A549 (cell line): Measurements from ENCODE around the gene BCCIP.

Experiments used
- CEBPB ChIP-seq, 2 experiments: fragments of >200 bp in 1 of 2; sonication (Bioruptor Twin) in 1 of 2; formaldehyde crosslinking in 1 of 2; IDR thresholded peaks; 2 replicates each; pipeline ENCODE4 v1.6.1; 2012 to 2016
- E2F6 ChIP-seq: IDR thresholded peaks from 2 replicates; pipeline ENCODE4 v1.6.1; 2012; ENCODE audit warnings: low read depth, borderline replicate concordance
- EP300 ChIP-seq, 2 experiments: fragments of >200 bp; sonication (Bioruptor Twin); formaldehyde crosslinking; IDR thresholded peaks; 2 replicates in 1 of 2; 3 replicates in 1 of 2; pipeline ENCODE4 v1.6.1; 2016 to 2017
- MAFK ChIP-seq: fragments of 450-650 bp; IDR thresholded peaks from 2 replicates; pipeline ENCODE4 v1.6.1; 2014; ENCODE audit not compliant: partially characterized antibody
- MYC ChIP-seq: IDR thresholded peaks from 2 replicates; pipeline ENCODE4 v1.6.1; 2012; ENCODE audit warnings: mild to moderate bottlenecking, inconsistent platforms, low read length, improper control_type of control experiment, borderline replicate concordance
- NPAS2 ChIP-seq: fragments of 250-450 bp; sonication (Bioruptor Pico); IDR thresholded peaks from 2 replicates; pipeline ENCODE4 v1.8.0; 2022; ENCODE audit warnings: mild to moderate bottlenecking, moderate library complexity, borderline replicate concordance
- NR3C1 ChIP-seq: fragments of >200 bp; sonication (Bioruptor Twin); formaldehyde crosslinking; IDR thresholded peaks from 3 replicates; pipeline ENCODE4 v1.6.1; 2017
- PHF8 ChIP-seq: fragments of 200-600 bp; sonication (generic); IDR thresholded peaks from 2 replicates; pipeline ENCODE4 v1.6.1; 2016; ENCODE audit warnings: low read depth, mild to moderate bottlenecking, antibody characterized with exemption, moderate library complexity, borderline replicate concordance
- POLR2A ChIP-seq: IDR thresholded peaks from 2 replicates; pipeline ENCODE4 v1.6.1; 2012; ENCODE audit warnings: mild to moderate bottlenecking, low read length
- RAD21 ChIP-seq, 2 experiments: fragments of >200 bp in 1 of 2; sonication (Bioruptor Twin) in 1 of 2; formaldehyde crosslinking in 1 of 2; IDR thresholded peaks in 1 of 2; conservative IDR thresholded peaks in 1 of 2; 2 replicates in 1 of 2; 3 replicates in 1 of 2; pipeline ENCODE4 v1.6.1; 2012 to 2018; ENCODE audit warnings: inconsistent platforms in 1 of 2
- REST ChIP-seq: fragments of 200-600 bp; sonication (generic); IDR thresholded peaks from 2 replicates; pipeline ENCODE4 v1.6.1; 2016; ENCODE audit warnings: antibody characterized with exemption, mild to moderate bottlenecking, moderate library complexity
- RFX5 ChIP-seq: fragments of 450-650 bp; IDR thresholded peaks from 2 replicates; pipeline ENCODE4 v1.7.1; 2014; ENCODE audit warnings: antibody characterized with exemption, mild to moderate bottlenecking, moderate library complexity
- ZC3H11A ChIP-seq: fragments of 450-650 bp; IDR thresholded peaks from 2 replicates; pipeline ENCODE4 v1.6.1; 2014; ENCODE audit warnings: antibody characterized with exemption, mild to moderate bottlenecking
- TF ChIP-seq, protein P1 (sequence below): fragments of >200 bp; sonication (Bioruptor Twin); formaldehyde crosslinking; IDR thresholded peaks from 3 replicates; pipeline ENCODE4 v1.5.1; 2016

DNA sequence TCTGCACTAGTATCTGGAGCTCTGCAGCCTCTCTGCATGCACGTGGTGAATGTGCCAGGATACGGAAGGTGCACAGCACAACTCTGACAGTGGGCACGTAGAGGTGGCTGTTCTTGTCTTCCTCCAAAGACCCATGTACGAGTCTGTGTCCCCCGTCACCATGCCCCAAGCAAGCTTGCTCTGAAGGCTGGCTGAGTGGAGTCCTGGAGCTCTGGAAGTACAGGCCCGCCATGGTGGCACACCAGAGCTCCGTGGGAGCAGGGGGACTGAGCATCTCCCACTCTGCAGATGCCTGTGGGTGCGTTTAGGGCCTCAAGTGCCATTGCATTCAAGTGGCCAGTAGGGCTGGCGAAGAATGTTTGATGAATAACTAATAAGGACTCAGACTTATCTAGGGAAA is 17.1 kb downstream of the BCCIP start:
- no peak for TF ChIP-seq REST
- no peak for TF ChIP-seq RFX5
- TF ChIP-seq, protein P1, sequence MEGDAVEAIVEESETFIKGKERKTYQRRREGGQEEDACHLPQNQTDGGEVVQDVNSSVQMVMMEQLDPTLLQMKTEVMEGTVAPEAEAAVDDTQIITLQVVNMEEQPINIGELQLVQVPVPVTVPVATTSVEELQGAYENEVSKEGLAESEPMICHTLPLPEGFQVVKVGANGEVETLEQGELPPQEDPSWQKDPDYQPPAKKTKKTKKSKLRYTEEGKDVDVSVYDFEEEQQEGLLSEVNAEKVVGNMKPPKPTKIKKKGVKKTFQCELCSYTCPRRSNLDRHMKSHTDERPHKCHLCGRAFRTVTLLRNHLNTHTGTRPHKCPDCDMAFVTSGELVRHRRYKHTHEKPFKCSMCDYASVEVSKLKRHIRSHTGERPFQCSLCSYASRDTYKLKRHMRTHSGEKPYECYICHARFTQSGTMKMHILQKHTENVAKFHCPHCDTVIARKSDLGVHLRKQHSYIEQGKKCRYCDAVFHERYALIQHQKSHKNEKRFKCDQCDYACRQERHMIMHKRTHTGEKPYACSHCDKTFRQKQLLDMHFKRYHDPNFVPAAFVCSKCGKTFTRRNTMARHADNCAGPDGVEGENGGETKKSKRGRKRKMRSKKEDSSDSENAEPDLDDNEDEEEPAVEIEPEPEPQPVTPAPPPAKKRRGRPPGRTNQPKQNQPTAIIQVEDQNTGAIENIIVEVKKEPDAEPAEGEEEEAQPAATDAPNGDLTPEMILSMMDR = no peak
- TF ChIP-seq NR3C1 = no peak
- TF ChIP-seq MAFK = no peak
- TF ChIP-seq PHF8 = no peak
- TF ChIP-seq E2F6 = no peak
- TF ChIP-seq POLR2A = no peak
- no peak for TF ChIP-seq EP300 (IDR thresholded peaks at IDR 0.05)
- TF ChIP-seq RAD21 (conservative IDR thresholded peaks at IDR 0.05 in 1 of 2, IDR thresholded peaks at IDR 0.05 in 1 of 2) = no peak
- no peak for TF ChIP-seq NPAS2 (CRISPR knock-in tag)
- no peak for TF ChIP-seq CEBPB (IDR thresholded peaks at IDR 0.05)
- no peak for TF ChIP-seq ZC3H11A
- no peak for TF ChIP-seq MYC
